ENCODE measurements around the gene GRK1.

Gene GRK1

GRCh38 chr13:113729187-113730019 lies 62.4 kb downstream of the GRK1 start:
- in situ Hi-C loops (cut with HindIII; ENCODE audit: low sequenced_read_pairs) = no loop called here
- TF ChIP-seq, protein P1, sequence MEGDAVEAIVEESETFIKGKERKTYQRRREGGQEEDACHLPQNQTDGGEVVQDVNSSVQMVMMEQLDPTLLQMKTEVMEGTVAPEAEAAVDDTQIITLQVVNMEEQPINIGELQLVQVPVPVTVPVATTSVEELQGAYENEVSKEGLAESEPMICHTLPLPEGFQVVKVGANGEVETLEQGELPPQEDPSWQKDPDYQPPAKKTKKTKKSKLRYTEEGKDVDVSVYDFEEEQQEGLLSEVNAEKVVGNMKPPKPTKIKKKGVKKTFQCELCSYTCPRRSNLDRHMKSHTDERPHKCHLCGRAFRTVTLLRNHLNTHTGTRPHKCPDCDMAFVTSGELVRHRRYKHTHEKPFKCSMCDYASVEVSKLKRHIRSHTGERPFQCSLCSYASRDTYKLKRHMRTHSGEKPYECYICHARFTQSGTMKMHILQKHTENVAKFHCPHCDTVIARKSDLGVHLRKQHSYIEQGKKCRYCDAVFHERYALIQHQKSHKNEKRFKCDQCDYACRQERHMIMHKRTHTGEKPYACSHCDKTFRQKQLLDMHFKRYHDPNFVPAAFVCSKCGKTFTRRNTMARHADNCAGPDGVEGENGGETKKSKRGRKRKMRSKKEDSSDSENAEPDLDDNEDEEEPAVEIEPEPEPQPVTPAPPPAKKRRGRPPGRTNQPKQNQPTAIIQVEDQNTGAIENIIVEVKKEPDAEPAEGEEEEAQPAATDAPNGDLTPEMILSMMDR (IDR thresholded peaks at IDR 0.05; ENCODE audit: low read depth, low read length) = no peak
- DNase-seq (ENCODE audit: low read depth, low spot score) = no peak
- H3K4me3 ChIP-seq (ENCODE audit: low read depth, low read length) = no peak overlapping the region

DNA sequence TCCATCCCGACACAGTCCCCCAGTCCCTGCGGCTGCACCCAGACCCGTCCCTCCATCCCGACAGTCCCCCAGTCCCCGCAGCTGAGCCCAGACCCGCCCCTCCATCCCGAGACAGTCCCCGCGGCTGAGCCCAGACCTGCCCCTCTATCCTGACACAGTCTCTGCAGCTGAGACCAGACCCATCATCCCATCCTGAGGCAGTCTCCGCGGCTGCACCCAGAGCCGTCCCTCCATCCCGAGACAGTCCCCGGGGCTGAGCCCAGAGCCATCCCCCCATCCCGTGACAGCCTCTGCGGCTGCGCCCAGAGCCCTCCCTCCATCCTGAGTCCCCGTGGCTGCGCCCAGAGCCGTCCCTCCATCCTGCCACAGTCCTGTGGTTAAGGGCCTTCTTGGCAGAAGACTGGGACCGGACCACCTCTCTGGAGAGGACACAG lies 63.3 kb downstream of the GRK1 start:
- no peak for DNase-seq (ENCODE audit: low read depth, low spot score)
- TF ChIP-seq, protein P1 (IDR thresholded peaks at IDR 0.05; ENCODE audit: low read depth, low read length) = no peak
- in situ Hi-C loops (cut with HindIII; ENCODE audit: low sequenced_read_pairs) = no loop called here
- H3K4me3 ChIP-seq (ENCODE audit: low read depth, low read length) = no peak overlapping the region

DNA sequence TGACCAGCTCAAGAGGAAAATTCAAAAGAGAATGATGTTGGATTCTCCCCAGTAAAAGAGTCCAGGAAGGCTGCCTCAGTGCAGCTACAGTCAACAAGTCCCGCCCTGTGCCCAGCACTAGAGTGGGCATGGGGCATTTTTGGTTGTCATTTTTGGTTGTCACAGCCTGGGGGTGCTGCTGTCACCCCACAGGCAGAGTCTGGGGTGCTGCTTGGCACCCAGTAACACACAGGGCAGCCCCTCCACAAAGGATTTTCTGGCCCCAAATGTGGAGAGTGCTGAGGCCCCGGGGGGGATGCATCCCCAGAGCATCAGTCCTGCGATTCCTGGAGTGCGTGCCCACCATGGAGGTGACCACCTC lies 63.8 kb downstream of the GRK1 start:
- in situ Hi-C loops (cut with HindIII; ENCODE audit: low sequenced_read_pairs) = no loop called here
- TF ChIP-seq, protein P1 (IDR thresholded peaks at IDR 0.05; ENCODE audit: low read depth, low read length) = no peak
- no peak overlapping the region for H3K4me3 ChIP-seq (ENCODE audit: low read depth, low read length)
- no peak for DNase-seq (ENCODE audit: low read depth, low spot score)

DNA sequence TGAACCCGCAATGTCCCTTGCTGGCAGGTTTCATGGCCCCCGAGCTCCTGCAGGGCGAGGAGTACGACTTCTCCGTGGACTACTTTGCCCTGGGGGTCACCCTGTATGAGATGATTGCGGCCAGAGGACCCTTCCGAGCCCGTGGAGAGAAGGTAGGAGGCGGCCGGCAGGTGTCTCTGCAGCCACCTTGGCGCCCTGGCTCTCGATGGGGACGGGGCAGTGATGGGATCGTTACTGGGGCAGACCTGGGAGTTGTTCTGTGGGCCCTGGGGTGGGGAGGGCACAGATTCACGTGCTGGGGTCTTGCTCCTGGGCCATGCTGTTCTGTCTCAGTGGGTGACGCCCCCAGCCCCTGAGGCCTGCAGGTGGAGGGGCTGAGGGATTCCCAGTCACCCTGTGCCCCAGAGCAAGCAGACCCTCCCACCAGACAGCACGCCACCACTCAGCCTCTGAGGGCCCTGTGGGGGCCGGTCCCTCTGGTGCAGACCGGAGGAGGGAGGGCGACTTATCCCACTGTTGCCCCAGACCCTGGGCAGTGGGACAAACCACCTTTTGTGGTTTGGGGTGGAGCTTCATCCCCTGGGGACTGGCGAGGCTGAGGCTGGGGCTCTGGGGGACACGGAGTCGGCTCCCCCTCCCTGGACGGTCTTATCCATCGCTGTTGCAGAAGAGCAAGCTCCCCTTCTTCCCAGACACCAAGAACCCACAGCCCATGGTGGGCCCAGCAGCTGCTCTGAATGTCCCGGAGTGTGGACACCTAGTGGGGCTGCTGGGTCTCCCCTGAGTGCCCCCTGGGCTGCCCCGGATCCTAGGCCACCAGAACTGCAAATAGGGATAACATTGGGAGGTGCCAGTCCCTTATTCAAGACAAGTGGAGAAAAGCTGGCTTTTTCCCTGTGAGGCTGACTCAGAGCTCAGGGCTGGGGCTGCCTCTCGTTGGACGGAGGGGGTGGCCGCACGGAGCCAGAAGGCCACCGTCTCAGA lies 64.5 kb downstream of the GRK1 start:
- DNase-seq (ENCODE audit: low read depth, low spot score) = no peak
- H3K4me3 ChIP-seq (ENCODE audit: low read depth, low read length) = no peak overlapping the region
- in situ Hi-C loops (cut with HindIII; ENCODE audit: low sequenced_read_pairs) = no loop called here
- TF ChIP-seq, protein P1 (IDR thresholded peaks at IDR 0.05; ENCODE audit: low read depth, low read length) = no peak

GRCh38 chr13:113732176-113732960 lies 65.3 kb downstream of the GRK1 start:
- in situ Hi-C loops (cut with HindIII; ENCODE audit: low sequenced_read_pairs) = no loop called here
- TF ChIP-seq, protein P1 (IDR thresholded peaks at IDR 0.05; ENCODE audit: low read depth, low read length) = no peak
- DNase-seq (ENCODE audit: low read depth, low spot score) = no peak
- no peak overlapping the region for H3K4me3 ChIP-seq (ENCODE audit: low read depth, low read length)

Measured in astrocyte of the spinal cord (primary cell).